SU-DHL-6 (cell line): Measurements from ENCODE around the gene C1orf35.
"Not testable (repeated sequence)": the region's sequence is repeated elsewhere in the genome, so short reads cannot be mapped to it uniquely, and the experiment has no call there.

Experiments used
- H2AFZ ChIP-seq: fragments of 200-600 bp; sonication (generic); 2 replicates; pipeline ENCODE4 v1.6.1; 2014; ENCODE audit warnings: low read depth, mild to moderate bottlenecking, moderate library complexity, mixed read lengths, antibody characterized with exemption, low read length; ENCODE audit not compliant: severe bottlenecking
- H3F3A ChIP-seq: fragments of 200-600 bp; shearing (Covaris generic); 2 replicates; pipeline ENCODE4 v1.6.0; 2016; ENCODE audit warnings: antibody characterized with exemption, mild to moderate bottlenecking; ENCODE audit not compliant: insufficient read depth
- H3K27ac ChIP-seq: fragments of 200-600 bp; sonication (generic); 2 replicates; pipeline ENCODE4 v1.5.1; 2016; ENCODE audit warnings: low read depth, mild to moderate bottlenecking, low read length, moderate library complexity, mixed read lengths
- H3K27me3 ChIP-seq: fragments of 200-600 bp; sonication (generic), shearing (Covaris generic); 2 replicates; pipeline ENCODE4 v1.6.0; 2014; ENCODE audit warnings: mild to moderate bottlenecking, low read length
- H3K36me3 ChIP-seq: fragments of 200-600 bp; sonication (generic); 2 replicates; pipeline ENCODE4 v1.6.1; 2014; ENCODE audit warnings: mild to moderate bottlenecking, low read length, mixed read lengths
- H3K4me2 ChIP-seq: fragments of 300-600, 200-600 bp; shearing (Covaris generic), sonication (generic); 2 replicates; pipeline ENCODE4 v1.6.0; 2014; ENCODE audit warnings: low read length, low read depth, mild to moderate bottlenecking; ENCODE audit not compliant: poor library complexity, severe bottlenecking
- H3K4me3 ChIP-seq: fragments of 200-600 bp; sonication (generic); 2 replicates; pipeline ENCODE4 v1.5.1; 2014; ENCODE audit warnings: antibody characterized with exemption, low read length, mild to moderate bottlenecking, mixed read lengths; ENCODE audit not compliant: insufficient read depth, poor library complexity, severe bottlenecking
- H3K79me2 ChIP-seq: fragments of 200-600 bp; sonication (generic); 2 replicates; pipeline ENCODE4 v1.6.1; 2014; ENCODE audit warnings: mild to moderate bottlenecking, low read length, moderate library complexity; ENCODE audit not compliant: insufficient read depth
- H3K9ac ChIP-seq: fragments of 200-600 bp; sonication (generic); 2 replicates; pipeline ENCODE4 v1.7.0; 2014; ENCODE audit warnings: mild to moderate bottlenecking, low read length
- H3K9me2 ChIP-seq: fragments of 200-600 bp; sonication (generic); replicated peaks from 2 replicates; pipeline ENCODE4 v1.6.1; 2014; ENCODE audit warnings: low read length; ENCODE audit not compliant: insufficient read depth
- H3K9me3 ChIP-seq: fragments of 200-600 bp; sonication (generic); 2 replicates; pipeline ENCODE4 v1.6.1; 2014; ENCODE audit warnings: low read length, mixed read lengths; ENCODE audit not compliant: insufficient read depth
- H4K20me1 ChIP-seq: fragments of 200-600 bp; sonication (generic); 2 replicates; pipeline ENCODE4 v1.6.1; 2014; ENCODE audit warnings: low read depth, mild to moderate bottlenecking, antibody characterized with exemption, low read length, moderate library complexity, mixed read lengths
- EZH2phosphoT487 ChIP-seq: fragments of 200-600 bp; sonication (generic), shearing (Covaris generic); conservative IDR thresholded peaks from 2 replicates; pipeline ENCODE4 v1.6.1; 2018; ENCODE audit warnings: mild to moderate bottlenecking, antibody characterized with exemption, low read length, moderate library complexity, mixed read lengths
- TF ChIP-seq, protein P1 (sequence below): fragments of 200-600 bp; sonication (generic); IDR thresholded peaks from one replicate; pipeline ENCODE4 v1.5.1; 2017; ENCODE audit warnings: antibody characterized with exemption, mild to moderate bottlenecking, low read length, moderate library complexity; ENCODE audit not compliant: insufficient read depth, poor library complexity, severe bottlenecking

The C1orf35 gene

DNA sequence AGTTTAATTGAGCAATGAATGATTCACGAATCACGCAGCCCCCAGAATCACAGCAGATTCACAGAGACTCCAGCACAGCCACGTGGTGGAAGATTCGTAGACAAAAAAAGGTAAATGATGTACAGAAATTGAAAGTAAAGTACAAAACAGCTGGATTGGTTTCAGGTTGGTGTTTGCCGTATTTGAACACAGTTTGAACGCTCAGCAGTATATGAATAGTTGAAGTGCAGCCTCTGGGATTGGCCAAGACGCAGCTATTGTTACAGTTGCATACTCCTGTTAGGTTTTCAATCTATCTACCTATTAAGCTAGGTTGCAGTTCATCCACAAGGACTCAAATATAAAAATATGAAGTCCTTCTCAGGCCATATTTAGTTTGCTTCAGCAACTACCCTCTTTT is 9.0 kb upstream of the C1orf35 start:
- no peaks in the 10 kb centered on the region for H3K9me3 ChIP-seq
- H3K9ac ChIP-seq = no peak overlapping the region
- H3K36me3 ChIP-seq = no peaks in the 10 kb centered on the region
- no peaks in the 10 kb centered on the region for H3F3A ChIP-seq
- H3K79me2 ChIP-seq = peaks cover 13% of the 10 kb centered on the region; the same call in 1 of the 2 replicates
- no peak for TF ChIP-seq EZH2phosphoT487
- TF ChIP-seq, protein P1, sequence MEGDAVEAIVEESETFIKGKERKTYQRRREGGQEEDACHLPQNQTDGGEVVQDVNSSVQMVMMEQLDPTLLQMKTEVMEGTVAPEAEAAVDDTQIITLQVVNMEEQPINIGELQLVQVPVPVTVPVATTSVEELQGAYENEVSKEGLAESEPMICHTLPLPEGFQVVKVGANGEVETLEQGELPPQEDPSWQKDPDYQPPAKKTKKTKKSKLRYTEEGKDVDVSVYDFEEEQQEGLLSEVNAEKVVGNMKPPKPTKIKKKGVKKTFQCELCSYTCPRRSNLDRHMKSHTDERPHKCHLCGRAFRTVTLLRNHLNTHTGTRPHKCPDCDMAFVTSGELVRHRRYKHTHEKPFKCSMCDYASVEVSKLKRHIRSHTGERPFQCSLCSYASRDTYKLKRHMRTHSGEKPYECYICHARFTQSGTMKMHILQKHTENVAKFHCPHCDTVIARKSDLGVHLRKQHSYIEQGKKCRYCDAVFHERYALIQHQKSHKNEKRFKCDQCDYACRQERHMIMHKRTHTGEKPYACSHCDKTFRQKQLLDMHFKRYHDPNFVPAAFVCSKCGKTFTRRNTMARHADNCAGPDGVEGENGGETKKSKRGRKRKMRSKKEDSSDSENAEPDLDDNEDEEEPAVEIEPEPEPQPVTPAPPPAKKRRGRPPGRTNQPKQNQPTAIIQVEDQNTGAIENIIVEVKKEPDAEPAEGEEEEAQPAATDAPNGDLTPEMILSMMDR = no peak
- no peaks in the 10 kb centered on the region for H3K9me2 ChIP-seq
- H3K27ac ChIP-seq = no peak overlapping the region
- H4K20me1 ChIP-seq = no peaks in the 10 kb centered on the region
- no peaks in the 10 kb centered on the region for H3K27me3 ChIP-seq
- H3K4me2 ChIP-seq = no peak overlapping the region
- H3K4me3 ChIP-seq = no peak overlapping the region
- no peak overlapping the region for H2AFZ ChIP-seq

- H3K9me3 ChIP-seq, H3K27me3 ChIP-seq, H2AFZ ChIP-seq, H3K27ac ChIP-seq, H3K9ac ChIP-seq, H3K36me3 ChIP-seq, H3K9me2 ChIP-seq, H3K4me2 ChIP-seq, H3K4me3 ChIP-seq, H4K20me1 ChIP-seq, H3F3A ChIP-seq: not testable (repeated sequence)
- H3K79me2 ChIP-seq = peaks cover 13% of the 10 kb centered on the region; the same call in 1 of the 2 replicates
These were observed 8.2 kb upstream of the C1orf35 start for GRCh38 chr1:228111315-228111714.

GRCh38 chr1:228110556-228110955 is 7.4 kb upstream of the C1orf35 start:
- peaks cover 13% of the 10 kb centered on the region; the same call in 1 of the 2 replicates for H3K79me2 ChIP-seq
- no peaks in the 10 kb centered on the region for H3K9me3 ChIP-seq
- TF ChIP-seq EZH2phosphoT487 = no peak
- TF ChIP-seq, protein P1 = no peak
- H3K27ac ChIP-seq = no peak overlapping the region
- H2AFZ ChIP-seq = no peak overlapping the region
- no peaks in the 10 kb centered on the region for H3K36me3 ChIP-seq
- H3K4me2 ChIP-seq = peak overlapping the region; percentile 72
- no peak overlapping the region for H3K9ac ChIP-seq
- H3K27me3 ChIP-seq = no peaks in the 10 kb centered on the region
- no peaks in the 10 kb centered on the region for H4K20me1 ChIP-seq
- H3K9me2 ChIP-seq = no peaks in the 10 kb centered on the region
- no peak overlapping the region for H3K4me3 ChIP-seq
- no peaks in the 10 kb centered on the region for H3F3A ChIP-seq

DNA sequence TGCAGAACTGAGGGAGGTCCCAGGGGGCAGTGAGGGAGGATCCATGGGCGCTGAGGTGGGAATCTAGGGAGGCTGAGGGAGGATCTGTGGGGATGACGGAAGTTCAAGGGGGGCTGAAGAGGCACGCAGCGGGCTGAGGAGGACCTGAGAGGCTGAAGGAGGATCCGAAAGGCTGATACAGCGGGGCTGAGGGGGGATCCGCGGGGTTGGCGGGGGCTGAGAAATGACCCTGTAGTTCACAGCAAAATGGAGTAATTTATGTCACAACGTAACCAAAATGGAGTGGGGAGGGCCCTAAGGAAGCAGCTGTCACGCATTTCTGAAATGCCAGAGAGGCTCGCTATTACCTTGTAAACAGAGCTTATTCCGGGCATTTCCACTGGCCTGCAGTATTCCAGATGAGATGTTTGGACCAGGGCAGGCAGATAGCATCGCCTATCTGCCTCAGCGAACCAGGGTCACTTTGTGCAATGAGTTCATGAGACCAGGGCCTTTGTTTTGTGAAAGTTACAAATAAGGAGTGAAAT is 6.9 kb upstream of the C1orf35 start:
- H3K4me3 ChIP-seq = peak overlapping the region; percentile 81
- H3F3A ChIP-seq = no peaks in the 10 kb centered on the region
- H3K9me3 ChIP-seq = no peaks in the 10 kb centered on the region
- H3K36me3 ChIP-seq = no peaks in the 10 kb centered on the region
- H4K20me1 ChIP-seq = no peaks in the 10 kb centered on the region
- peaks cover 13% of the 10 kb centered on the region; the same call in 1 of the 2 replicates for H3K79me2 ChIP-seq
- peak overlapping the region; percentile 88 for H3K9ac ChIP-seq
- no peak overlapping the region for H3K27ac ChIP-seq
- H3K27me3 ChIP-seq = no peaks in the 10 kb centered on the region
- H2AFZ ChIP-seq = peak overlapping the region; percentile 91
- no peaks in the 10 kb centered on the region for H3K9me2 ChIP-seq
- H3K4me2 ChIP-seq = peak overlapping the region; percentile 72
- no peak for TF ChIP-seq EZH2phosphoT487
- TF ChIP-seq, protein P1 = no peak
